ENCODE measurements around the gene MAP1A.
"Not testable (repeated sequence)": the region's sequence is repeated elsewhere in the genome, so short reads cannot be mapped to it uniquely, and the experiment has no call there.

The MAP1A gene

GRCh38 chr15:43527802-43528541 lies 10.6 kb downstream of the MAP1A start:
- no peak for TF ChIP-seq CTCF (IDR thresholded peaks at IDR 0.05)
- H3K4me1 ChIP-seq (ENCODE audit: control insufficient read depth in 1 of 2, insufficient read depth in 1 of 2, low read depth in 1 of 2, low read length in 1 of 2), result no peaks in the 10 kb centered on the region
- H3K36me3 ChIP-seq, result no peaks in the 10 kb centered on the region
- no peaks in the 10 kb centered on the region for H3K27me3 ChIP-seq
- no peaks in the 10 kb centered on the region for H3K9me3 ChIP-seq
- no peak overlapping the region for H3K27ac ChIP-seq
- H3K4me3 ChIP-seq (ENCODE audit: low read depth in 1 of 2, low read length in 1 of 2), result no peak overlapping the region

GRCh38 chr15:43528542-43529007 lies 11.2 kb downstream of the MAP1A start:
- Histone ChIP-seq H3K4me3 (ENCODE audit: low read depth in 1 of 2, low read length in 1 of 2) (no peak overlapping the region), H3K4me1 (ENCODE audit: control insufficient read depth in 1 of 2, insufficient read depth in 1 of 2, low read depth in 1 of 2, low read length in 1 of 2) (no peaks in the 10 kb centered on the region), H3K9me3 (no peaks in the 10 kb centered on the region), H3K36me3 (no peaks in the 10 kb centered on the region), H3K27ac (no peak overlapping the region), H3K27me3 (no peaks in the 10 kb centered on the region)
- no peak for TF ChIP-seq CTCF (IDR thresholded peaks at IDR 0.05)

- Histone ChIP-seq H3K36me3 (no peaks in the 10 kb centered on the region), H3K4me3 (ENCODE audit: low read depth in 1 of 2, low read length in 1 of 2) (no peak overlapping the region), H3K27me3 (no peaks in the 10 kb centered on the region), H3K4me1 (ENCODE audit: control insufficient read depth in 1 of 2, insufficient read depth in 1 of 2, low read depth in 1 of 2, low read length in 1 of 2) (no peaks in the 10 kb centered on the region), H3K27ac (no peak overlapping the region), H3K9me3 (no peaks in the 10 kb centered on the region)
- TF ChIP-seq CTCF (IDR thresholded peaks at IDR 0.05), result no peak
Measured at GRCh38 chr15:43529141-43529540, 11.7 kb downstream of the MAP1A start.

GRCh38 chr15:43529587-43530345 lies 12.4 kb downstream of the MAP1A start:
- Histone ChIP-seq H3K27me3 (no peaks in the 10 kb centered on the region), H3K36me3 (peaks cover 3% of the 10 kb centered on the region), H3K27ac (no peak overlapping the region), H3K4me3 (ENCODE audit: low read depth in 1 of 2, low read length in 1 of 2) (no peak overlapping the region), H3K4me1 (ENCODE audit: control insufficient read depth in 1 of 2, insufficient read depth in 1 of 2, low read depth in 1 of 2, low read length in 1 of 2) (no peaks in the 10 kb centered on the region), H3K9me3 (no peaks in the 10 kb centered on the region)
- TF ChIP-seq CTCF (IDR thresholded peaks at IDR 0.05), result no peak

GRCh38 chr15:43531018-43531670 lies 13.7 kb downstream of the MAP1A start:
- H3K9me3 ChIP-seq, result no peaks in the 10 kb centered on the region
- H3K4me1 ChIP-seq (ENCODE audit: control insufficient read depth in 1 of 2, insufficient read depth in 1 of 2, low read depth in 1 of 2, low read length in 1 of 2), result no peaks in the 10 kb centered on the region
- H3K27me3 ChIP-seq, result no peaks in the 10 kb centered on the region
- no peak for TF ChIP-seq CTCF (IDR thresholded peaks at IDR 0.05)
- no peak overlapping the region for H3K4me3 ChIP-seq (ENCODE audit: low read depth in 1 of 2, low read length in 1 of 2)
- H3K36me3 ChIP-seq, result peaks cover 7% of the 10 kb centered on the region
- no peak overlapping the region for H3K27ac ChIP-seq

GRCh38 chr15:43532826-43533225 lies 15.4 kb downstream of the MAP1A start:
- not testable (repeated sequence) for H3K36me3 ChIP-seq; H3K4me3 ChIP-seq (ENCODE audit: low read depth in 1 of 2, low read length in 1 of 2); H3K4me1 ChIP-seq (ENCODE audit: control insufficient read depth in 1 of 2, insufficient read depth in 1 of 2, low read depth in 1 of 2, low read length in 1 of 2); H3K27me3 ChIP-seq; H3K9me3 ChIP-seq; H3K27ac ChIP-seq
